A673 (cell line): ENCODE data around the gene TBC1D5.

Source experiments
- CTCF ChIP-seq: fragments of 300-800, 200-600 bp; sonication (generic); conservative IDR thresholded peaks from 2 replicates; pipeline ENCODE4 v1.5.1; 2017; ENCODE audit warnings: low read depth, mild to moderate bottlenecking, antibody characterized with exemption, low read length, moderate library complexity, mixed read lengths
- EZH2 ChIP-seq: fragments of 200-600 bp; sonication (generic); IDR thresholded peaks from 2 replicates; pipeline ENCODE4 v1.6.1; 2017; ENCODE audit warnings: borderline replicate concordance, low read depth, mild to moderate bottlenecking, mixed read lengths, antibody characterized with exemption, low read length; ENCODE audit not compliant: poor library complexity, severe bottlenecking

GRCh38 chr3:17456046-17456445 lies 286.4 kb downstream of the TBC1D5 start:
- TF ChIP-seq CTCF (no peak), EZH2 (no peak)
